K562 (cell line): ENCODE results near the gene NFIB. TPM values are rescaled to one million over a fixed set of nuclear protein-coding genes. Genes with fewer than 3 reads are reported as not detected.

Experiments
- ATAC-seq: fragments of 200-7000 bp; cut with Tn5 transposase; 3 replicates; pipeline ENCODE4 v1.9.1; 2020; ENCODE audit warnings: moderate library complexity
- BruUV-seq: library from RNA; stranded (reverse); fragments of 400-500 nt; replicated peaks from 2 replicates; lab custom pipeline; 2021; lab: Mats Ljungman, UMichigan
- CTCF ChIA-PET: fragments of 300-600 bp; formaldehyde crosslinking; extraction: SDS; loops from one replicate; lab custom pipeline; 2021; ENCODE audit warnings: low intra/inter-chr PET ratio; lab: Yijun Ruan, JAX
- POLR2A ChIA-PET: fragments of 300-600, 350-650 bp; sonication (Branson Sonifier 250); formaldehyde crosslinking; extraction: SDS; loops from one replicate; lab custom pipeline; 2021; ENCODE audit warnings: antibody characterized with exemption, inconsistent platforms; lab: Yijun Ruan, JAX
- DNase-seq, 4 experiments: peaks; one replicate each; pipeline versions ENCODE4 v3.0.0 to v3.0.0-alpha.2; 2011 to 2018; ENCODE audit warnings: low spot score in 3 of 4, mixed read lengths in 3 of 4; ENCODE audit errors: extremely low read depth in 1 of 4
- FAIRE-seq: peaks from 2 replicates; lab custom pipeline; 2011; peaks lifted over from hg19 to GRCh38; lab: Jason Lieb, UNC
- H2AFZ ChIP-seq: 2 replicates; pipeline ENCODE4 v1.6.0; 2011; ENCODE audit warnings: low read depth, low read length, control low read depth, inconsistent platforms
- H3K27ac ChIP-seq: fragments of 200-600 bp; 3 replicates; pipeline ENCODE4 v1.8.0; 2011; ENCODE audit warnings: low read depth, mild to moderate bottlenecking, control low read depth, inconsistent platforms, low read length, moderate library complexity, mixed read lengths; ENCODE audit errors: extremely low read depth
- H3K27me3 ChIP-seq, 2 experiments: fragments of 300-600 bp in 1 of 2; 2 replicates in 1 of 2; 3 replicates in 1 of 2; pipeline versions ENCODE4 v1.6.0 to v1.8.0; 2011; ENCODE audit warnings: inconsistent platforms in 2 of 2, low read length in 2 of 2, mild to moderate bottlenecking in 1 of 2, mixed read lengths in 1 of 2, moderate library complexity in 1 of 2; ENCODE audit not compliant: control insufficient read depth in 2 of 2, insufficient read depth in 2 of 2
- H3K36me3 ChIP-seq: fragments of 300-600 bp; 3 replicates; pipeline ENCODE4 v1.8.0; 2011; ENCODE audit warnings: mild to moderate bottlenecking, low read length, inconsistent platforms; ENCODE audit not compliant: control insufficient read depth, insufficient read depth
- H3K4me1 ChIP-seq, 2 experiments: fragments of 200-600 bp in 1 of 2; replicated peaks in 1 of 2; 2 replicates in 1 of 2; 3 replicates in 1 of 2; pipeline versions ENCODE4 v1.5.1 to v1.8.0; 2011; ENCODE audit warnings: inconsistent platforms in 2 of 2, low read length in 2 of 2, mild to moderate bottlenecking in 1 of 2, mixed read lengths in 1 of 2, moderate library complexity in 1 of 2; ENCODE audit not compliant: control insufficient read depth in 2 of 2, insufficient read depth in 2 of 2
- H3K4me2 ChIP-seq: 2 replicates; pipeline ENCODE4 v1.6.1; 2011; ENCODE audit warnings: low read length, control low read depth, inconsistent platforms, mixed read lengths; ENCODE audit not compliant: insufficient read depth
- H3K4me3 ChIP-seq: fragments of 200-600 bp; sonication (generic), shearing (Covaris generic); 2 replicates; pipeline ENCODE4 v1.5.1; 2016; ENCODE audit warnings: control low read depth, inconsistent platforms
- H3K79me2 ChIP-seq: fragments of 200-600 bp; 3 replicates; pipeline ENCODE4 v1.8.0; 2011; ENCODE audit warnings: low read length, inconsistent platforms; ENCODE audit not compliant: control insufficient read depth, insufficient read depth
- H3K9ac ChIP-seq, 2 experiments: 2 replicates each; pipeline versions ENCODE4 v1.6.0 to v1.6.1; 2011; ENCODE audit warnings: low read depth in 2 of 2, low read length in 2 of 2, control low read depth in 1 of 2, inconsistent platforms in 1 of 2, mild to moderate bottlenecking in 1 of 2, mixed read lengths in 1 of 2; ENCODE audit not compliant: insufficient read depth in 1 of 2
- H3K9me1 ChIP-seq: one replicate; pipeline ENCODE4 v1.6.0; 2011; ENCODE audit warnings: inconsistent platforms, mild to moderate bottlenecking, low read length, moderate library complexity; ENCODE audit not compliant: control insufficient read depth, insufficient read depth
- H3K9me3 ChIP-seq: replicated peaks from 2 replicates; pipeline ENCODE4 v1.5.1; 2011; ENCODE audit warnings: low read depth, low read length, inconsistent platforms; ENCODE audit not compliant: control insufficient read depth, insufficient read depth
- H4K20me1 ChIP-seq: replicated peaks from 2 replicates; pipeline ENCODE4 v1.6.1; 2011; ENCODE audit warnings: low read length, inconsistent platforms, mixed read lengths; ENCODE audit not compliant: control insufficient read depth, insufficient read depth
- CREM ChIP-seq: IDR thresholded peaks from 2 replicates; pipeline ENCODE4 v1.6.1; 2014; ENCODE audit warnings: antibody characterized with exemption, low read depth
- FIP1L1 ChIP-seq: fragments of 200-400 bp; formaldehyde crosslinking; IDR thresholded peaks from 2 replicates; pipeline ENCODE4 v1.6.1; 2018; ENCODE audit warnings: mild to moderate bottlenecking, low read depth, low read length; ENCODE audit not compliant: poor library complexity, severe bottlenecking
- GTF2E2 ChIP-seq: fragments of 200-800 bp; sonication (Bioruptor generic); IDR thresholded peaks from 2 replicates; pipeline ENCODE4 v1.6.1; 2016; ENCODE audit warnings: missing genetic modification characterization, missing compliant biosample characterization
- HNRNPUL1 ChIP-seq: fragments of 200-400 bp; formaldehyde crosslinking; IDR thresholded peaks from 2 replicates; pipeline ENCODE4 v1.6.1; 2017; ENCODE audit warnings: low read length
- KAT8 ChIP-seq: fragments of 450-650 bp; IDR thresholded peaks from 2 replicates; pipeline ENCODE4 v1.6.1; 2016; ENCODE audit warnings: low read depth, mild to moderate bottlenecking
- MCM5 ChIP-seq: fragments of 450-650 bp; IDR thresholded peaks from 2 replicates; pipeline ENCODE4 v1.6.1; 2016; ENCODE audit warnings: low read depth
- MTA1 ChIP-seq: fragments of 450-650 bp; IDR thresholded peaks from 2 replicates; pipeline ENCODE4 v1.6.1; 2017; ENCODE audit warnings: borderline replicate concordance
- POLR3A ChIP-seq: IDR thresholded peaks from 2 replicates; pipeline ENCODE4 v1.6.1; 2011; ENCODE audit warnings: borderline replicate concordance, mild to moderate bottlenecking, moderate library complexity; ENCODE audit not compliant: insufficient read length, insufficient read depth; ENCODE audit errors: extremely low read depth
- PRMT5 ChIP-seq: sonication (generic); formaldehyde crosslinking; IDR thresholded peaks from 2 replicates; pipeline ENCODE4 v1.5.0; 2020; ENCODE audit warnings: missing genetic modification reagents
- SP1 ChIP-seq: sonication (generic); formaldehyde crosslinking; IDR thresholded peaks from 2 replicates; pipeline ENCODE4 v1.8.1; 2022; ENCODE audit warnings: mild to moderate bottlenecking, missing genetic modification reagents
- ZKSCAN3 ChIP-seq: fragments of 250-450 bp; sonication (Bioruptor Pico); IDR thresholded peaks from 2 replicates; pipeline ENCODE4 v1.4.0; 2020
- ZNF282 ChIP-seq: sonication (generic); formaldehyde crosslinking; IDR thresholded peaks from 2 replicates; pipeline ENCODE4 v1.8.1; 2023; ENCODE audit warnings: missing genetic modification reagents
- WGBS: fragments of 100-300 bp; shearing (Covaris generic); methylation state at CpG from one replicate; pipeline ENCODE4 v1.1.6; 2016; ENCODE audit warnings: low coverage, mixed read lengths; ENCODE audit not compliant: insufficient coverage; ENCODE audit errors: missing lambda C conversion rate; 5-methylcytosine and 5-hydroxymethylcytosine counted together
- in situ Hi-C: fragments of 300-500 bp; cut with MboI; formaldehyde crosslinking; loops from 4 replicates; pipeline ENCODE4 v1.15.0; 2018; ENCODE audit warnings: inconsistent platforms, mixed read lengths
- intact Hi-C: fragments of 100-400 bp; cut with micrococcal nuclease; formaldehyde crosslinking; loops from 2 replicates; pipeline ENCODE4 v1.14.2; 2022
- polyA plus RNA-seq, 8 experiments: library from polyadenylated mRNA; depleted of rRNA in 4 of 8; stranded (reverse) in 5 of 8; unstranded in 3 of 8; fragments of >200 nt; fragmentation: Nextera tagmentation in 2 of 8; fragmentation: Illumina TruSeq in 1 of 8; extraction: Ambion mirVana in 2 of 8; extraction: Trizol in 1 of 8; gene quantifications; 2 replicates each; pipeline versions ENCODE4 v1.2.1 to v1.2.3, GENCODE V29; 2011 to 2014; ENCODE audit warnings: inconsistent platforms in 1 of 8, missing spikeins in 1 of 8
- total RNA-seq, 7 experiments: library from RNA; depleted of rRNA in 6 of 7; stranded (reverse); fragments of >200 nt in 6 of 7; fragmentation: Illumina TruSeq in 2 of 7; extraction: Trizol in 2 of 7; gene quantifications; 2 replicates each; pipeline versions ENCODE4 v1.2.1 to v1.2.3, GENCODE V29; 2011 to 2021; ENCODE audit warnings: low replicate concordance in 1 of 7

Gene NFIB
- total and polyA plus RNA-seq, 9 of the 15 experiments (the other 6 are each of a cell fraction or from before 2014, with no cell fraction given), result 1.2 to 3.3 (median 1.9) TPM

- H2AFZ ChIP-seq, result no peak overlapping the region
- H3K27ac ChIP-seq, result no peak overlapping the region
- H3K9me1 ChIP-seq, result no peaks in the 10 kb centered on the region
- DNase-seq (no peak), ATAC-seq (no peak), FAIRE-seq (no peak)
- H3K9ac ChIP-seq, result no peak overlapping the region
- in situ Hi-C loops (no loop called here), intact Hi-C loops (no loop called here)
- 7% methylated on average over 3 of the region's 3 CpGs for WGBS
- H4K20me1 ChIP-seq, result no peaks in the 10 kb centered on the region
- no peak overlapping the region for H3K4me2 ChIP-seq
- ChIA-PET POLR2A (interaction anchor here (0.7 kb wide), 1 partner anchor 1529 kb away, joined by 3 read pairs; no protein-coding TSS in a partner anchor), CTCF (no interaction called here)
- no TSS peak for BruUV-seq
- H3K36me3 ChIP-seq, result no peaks in the 10 kb centered on the region
- H3K79me2 ChIP-seq, result no peaks in the 10 kb centered on the region
- H3K4me1 ChIP-seq, result no peaks in the 10 kb centered on the region
- no peak overlapping the region for H3K4me3 ChIP-seq
- no peaks in the 10 kb centered on the region; a peak in 1 of 5 replicates for H3K27me3 ChIP-seq
- TF ChIP-seq HNRNPUL1 (no peak), MTA1 (no peak), KAT8 (no peak), PRMT5 (no peak), CREM (no peak), MCM5 (no peak)
- H3K9me3 ChIP-seq, result no peaks in the 10 kb centered on the region
Measured at GRCh38 chr9:14238079-14238478, 75.9 kb downstream of the NFIB start.

GRCh38 chr9:14236591-14236990, 77.3 kb downstream of the NFIB start:
- Histone ChIP-seq H2AFZ (no peak overlapping the region), H3K4me3 (no peak overlapping the region), H3K4me1 (no peaks in the 10 kb centered on the region), H3K9me1 (no peaks in the 10 kb centered on the region), H3K36me3 (no peaks in the 10 kb centered on the region), H3K4me2 (no peak overlapping the region)
- FAIRE-seq, result no peak
- POLR2A ChIA-PET, result no interaction called here
- CTCF ChIA-PET, result no interaction called here
- in situ Hi-C loops, result no loop called here
- TF ChIP-seq GTF2E2 (tag) (no peak), FIP1L1 (no peak), ZNF282 (CRISPR knock-in tag) (no peak), SP1 (CRISPR knock-in tag) (no peak), ZKSCAN3 (CRISPR knock-in tag) (no peak), POLR3A (no peak)
- TF ChIP-seq, all 486 proteins: peak for 0
- H3K9ac ChIP-seq, result no peak overlapping the region
- H3K27me3 ChIP-seq, result no peaks in the 10 kb centered on the region; a peak in 1 of 5 replicates
- no peak for DNase-seq
- H3K9me3 ChIP-seq, result no peaks in the 10 kb centered on the region
- H3K79me2 ChIP-seq, result no peaks in the 10 kb centered on the region
- intact Hi-C loops, result no loop called here
- no peaks in the 10 kb centered on the region for H4K20me1 ChIP-seq
- no peak overlapping the region for H3K27ac ChIP-seq
- 0% methylated on average over 1 of the region's 1 CpG for WGBS
- ATAC-seq, result no peak
- BruUV-seq, result no TSS peak
